Globus pallidus (tissue), 1 donor: ENCODE data around the gene IFI35.
"Not testable (repeated sequence)": the region's sequence is repeated elsewhere in the genome, so short reads cannot be mapped to it uniquely, and the experiment has no call there.

ENCODE experiments used
- DNase-seq: peaks from one replicate; pipeline ENCODE4 v3.0.0-alpha.2; 2015; ENCODE audit warnings: low spot score

Gene IFI35

GRCh38 chr17:43024407-43025289, 18.1 kb downstream of the IFI35 start, which contains the start of gene RND2:
Gene RND2, plus strand, starts transcription at chr17:43025231. Its CDS starts 117 bp downstream, at chr17:43025348.
- peak; percentile 94 for DNase-seq

GRCh38 chr17:43025290-43025657, 18.7 kb downstream of the IFI35 start:
- DNase-seq = no peak

- DNase-seq = no peak
Observed at GRCh38 chr17:43025766-43026537, 19.4 kb downstream of the IFI35 start.

GRCh38 chr17:43026595-43026994, 20.0 kb downstream of the IFI35 start:
- no peak for DNase-seq

GRCh38 chr17:43027091-43028032, 20.8 kb downstream of the IFI35 start:
- DNase-seq = no peak

GRCh38 chr17:43028221-43028861, 21.8 kb downstream of the IFI35 start:
- DNase-seq = no peak

- DNase-seq = peak; percentile 49
Observed at GRCh38 chr17:43030137-43030767, 23.7 kb downstream of the IFI35 start.

DNA sequence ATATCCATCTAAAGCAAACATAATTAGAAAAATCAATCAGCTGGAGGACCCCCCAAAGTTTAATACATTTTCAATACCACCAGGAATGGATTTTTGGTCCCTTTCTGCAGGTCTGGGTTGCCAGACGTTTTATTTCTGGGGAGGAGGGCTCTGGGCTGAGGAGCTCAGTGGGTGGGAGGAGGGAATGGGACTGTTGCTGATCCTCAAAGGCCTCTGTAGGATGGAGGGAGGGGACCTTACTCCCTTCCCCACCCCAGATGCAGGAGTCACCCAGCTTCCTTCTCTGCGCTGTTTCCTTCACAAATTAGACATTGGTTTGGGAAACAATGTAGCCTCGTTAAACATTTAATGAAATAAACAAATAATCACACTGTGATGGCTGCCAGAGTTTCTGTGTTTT, 25.1 kb downstream of the IFI35 start:
- no peak for DNase-seq

GRCh38 chr17:43033948-43034881, 27.6 kb downstream of the IFI35 start:
- peak; percentile 68 for DNase-seq

- no peak for DNase-seq
Observed at GRCh38 chr17:43034894-43035293, 28.3 kb downstream of the IFI35 start.

DNA sequence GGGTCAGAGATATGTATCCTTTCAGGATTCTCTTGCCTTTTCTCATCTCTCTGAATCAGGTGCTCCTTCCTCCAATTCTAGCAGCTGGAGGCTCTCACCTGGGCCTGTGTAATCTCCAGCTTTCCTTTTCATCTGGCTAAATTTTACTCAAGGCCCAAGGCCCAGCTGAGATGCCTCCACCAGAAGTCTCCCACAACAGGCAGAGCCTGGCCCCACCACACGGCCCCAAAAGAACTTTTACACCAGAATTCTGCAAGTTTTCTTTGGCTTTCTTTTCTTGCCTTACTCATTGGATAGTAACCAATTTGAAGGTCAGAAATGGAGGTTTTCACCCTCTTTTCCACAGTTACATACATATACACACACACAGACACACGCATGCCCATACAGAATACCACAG, 33.1 kb downstream of the IFI35 start:
- no peak for DNase-seq

- DNase-seq = no peak
Observed at GRCh38 chr17:43040655-43041054, 34.1 kb downstream of the IFI35 start.

GRCh38 chr17:43042025-43042628, 35.5 kb downstream of the IFI35 start:
- DNase-seq = no peak

DNA sequence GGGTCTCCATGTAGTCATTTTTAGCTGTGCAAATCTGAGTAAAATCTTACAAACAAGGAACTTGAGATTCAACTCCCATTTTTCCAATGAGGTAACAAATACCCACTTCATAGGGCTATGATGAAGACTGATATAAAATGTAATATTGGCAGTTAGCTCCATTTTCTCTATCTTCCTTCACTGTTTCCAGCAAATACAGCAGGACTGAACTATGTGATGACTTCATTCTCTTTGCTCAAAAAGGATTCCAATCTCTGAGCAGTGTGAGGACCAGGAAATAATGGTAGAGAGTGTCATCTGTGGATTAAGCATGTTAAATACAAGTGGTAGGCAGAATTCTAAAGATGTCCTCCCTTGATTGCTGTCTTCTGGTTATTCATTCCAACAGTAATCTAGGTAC, 36.7 kb downstream of the IFI35 start:
- DNase-seq = no peak

- no peak for DNase-seq
Observed at GRCh38 chr17:43044024-43044423, 37.4 kb downstream of the IFI35 start.

DNA sequence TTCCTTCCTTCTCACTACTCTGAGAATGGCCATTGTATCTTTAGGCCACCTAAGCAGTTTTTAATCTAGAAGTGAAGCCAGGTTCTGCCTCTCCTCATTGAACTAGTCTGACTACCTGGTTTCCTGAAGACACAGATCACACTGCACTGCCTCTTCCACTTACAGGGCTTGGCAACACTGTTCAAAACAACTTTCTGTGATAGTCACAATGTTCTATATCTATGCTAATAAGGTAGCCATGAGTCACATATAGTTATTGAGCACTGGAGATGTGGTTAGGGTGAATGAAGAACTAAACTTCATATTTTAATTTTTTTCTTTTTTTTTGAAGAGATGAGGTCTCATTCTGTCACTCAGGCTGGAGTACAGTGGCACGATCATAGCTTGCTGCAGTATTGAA, 45.4 kb downstream of the IFI35 start:
- no peak for DNase-seq

DNA sequence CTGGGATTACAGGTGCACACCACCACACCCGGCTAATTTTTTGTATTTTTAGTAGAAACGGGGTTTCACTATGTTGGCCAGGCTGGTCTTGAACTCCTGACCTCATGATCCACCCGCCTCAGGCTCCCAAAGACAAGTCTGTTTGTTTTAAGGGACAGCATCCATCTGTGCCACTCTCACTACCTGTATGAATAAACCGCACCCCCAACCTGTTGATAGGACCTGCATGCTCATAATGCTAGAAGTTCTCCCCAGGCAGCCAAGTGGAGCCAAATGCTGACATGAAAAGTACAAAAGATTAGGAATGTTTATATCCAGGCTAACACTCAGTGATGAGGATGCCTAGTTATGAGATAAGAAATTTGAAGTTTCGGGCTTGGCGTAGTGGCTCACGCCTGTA, 46.4 kb downstream of the IFI35 start:
- DNase-seq = not testable (repeated sequence)

GRCh38 chr17:43056051-43056450, 49.5 kb downstream of the IFI35 start:
- DNase-seq = no peak

GRCh38 chr17:43062984-43063638, 56.5 kb downstream of the IFI35 start:
- no peak for DNase-seq
